ENCODE measurements around the gene CPNE5.

GRCh38 chr6:36698871-36699271 is 140.4 kb downstream of the CPNE5 start:
- no peak for TF ChIP-seq BHLHE40 (IDR thresholded peaks at IDR 0.05; ENCODE audit: low read depth, low read length)
- TF ChIP-seq CTCF (IDR thresholded peaks at IDR 0.05), result no peak
- TF ChIP-seq EP300 (IDR thresholded peaks at IDR 0.05), result no peak
- TF ChIP-seq MYC (IDR thresholded peaks at IDR 0.05; ENCODE audit: borderline replicate concordance, low read length), result no peak
- no peak for TF ChIP-seq POLR2A (IDR thresholded peaks at IDR 0.05; ENCODE audit: low read length)
- TF ChIP-seq KDM1A (IDR thresholded peaks at IDR 0.05; ENCODE audit: low read depth), result no peak
